Hepatocyte (in vitro differentiated cells): ENCODE data around the gene PTPDC1. TPM values are rescaled to one million over a fixed set of nuclear protein-coding genes. Genes with fewer than 3 reads are reported as not detected.

ENCODE experiments used
- DNase-seq: peaks from one replicate; pipeline ENCODE4 v3.0.0-alpha.2; 2016; ENCODE audit warnings: low spot score
- H2AFZ ChIP-seq: fragments of 200-600 bp; sonication (generic); 2 replicates; pipeline ENCODE4 v1.6.0; 2016; ENCODE audit warnings: antibody characterized with exemption, mild to moderate bottlenecking
- H3K27ac ChIP-seq: fragments of 200-600 bp; sonication (generic); 2 replicates; pipeline ENCODE4 v1.5.1; 2016; ENCODE audit warnings: mild to moderate bottlenecking
- H3K27me3 ChIP-seq: fragments of 200-600 bp; sonication (generic); 2 replicates; pipeline ENCODE4 v1.6.1; 2016
- H3K36me3 ChIP-seq: fragments of 200-600 bp; sonication (generic); replicated peaks from 2 replicates; pipeline ENCODE4 v1.5.1; 2016; ENCODE audit warnings: low read depth; ENCODE audit not compliant: insufficient read depth
- H3K4me1 ChIP-seq: fragments of 200-600 bp; sonication (generic); 2 replicates; pipeline ENCODE4 v1.5.1; 2016; ENCODE audit warnings: mild to moderate bottlenecking, moderate library complexity; ENCODE audit not compliant: insufficient read depth
- H3K4me2 ChIP-seq: fragments of 200-600 bp; sonication (generic); 2 replicates; pipeline ENCODE4 v1.6.0; 2016
- H3K4me3 ChIP-seq: fragments of 200-600 bp; sonication (generic); 2 replicates; pipeline ENCODE4 v1.5.1; 2016; ENCODE audit warnings: mild to moderate bottlenecking
- H3K79me2 ChIP-seq: fragments of 200-600 bp; sonication (generic); 2 replicates; pipeline ENCODE4 v1.6.0; 2017; ENCODE audit warnings: mild to moderate bottlenecking
- H3K9me2 ChIP-seq: fragments of 200-600 bp; sonication (generic); replicated peaks from 2 replicates; pipeline ENCODE4 v1.6.0; 2017; ENCODE audit warnings: mild to moderate bottlenecking; ENCODE audit not compliant: insufficient read depth
- H3K9me3 ChIP-seq: fragments of 200-600 bp; sonication (generic); 2 replicates; pipeline ENCODE4 v1.5.1; 2016; ENCODE audit warnings: low read depth, mild to moderate bottlenecking
- H4K20me1 ChIP-seq: fragments of 200-600 bp; sonication (generic); 2 replicates; pipeline ENCODE4 v1.6.0; 2016; ENCODE audit warnings: mild to moderate bottlenecking; ENCODE audit not compliant: insufficient read depth, poor library complexity, severe bottlenecking
- EZH2 ChIP-seq: fragments of 200-600 bp; sonication (generic); IDR thresholded peaks from 2 replicates; pipeline ENCODE4 v1.6.1; 2016; ENCODE audit warnings: antibody characterized with exemption, mild to moderate bottlenecking, borderline replicate concordance
- EZH2phosphoT487 ChIP-seq: fragments of 200-600 bp; sonication (generic); IDR thresholded peaks from one replicate; pipeline ENCODE4 v1.6.1; 2018; ENCODE audit warnings: antibody characterized with exemption, mild to moderate bottlenecking, low read depth, moderate library complexity; ENCODE audit not compliant: unreplicated experiment, severe bottlenecking
- WGBS: methylation state at CpG from one replicate; pipeline ENCODE4 v1.1.6; 2016; ENCODE audit warnings: low lambda C conversion rate; ENCODE audit errors: missing lambda C conversion rate; 5-methylcytosine and 5-hydroxymethylcytosine counted together
- polyA plus RNA-seq: library from polyadenylated mRNA; unstranded; fragments of >200 nt; fragmentation: Nextera tagmentation; extraction: Ambion mirVana; gene quantifications from 2 replicates; pipeline ENCODE4 v1.2.1, GENCODE V29; 2016
- total RNA-seq: library from RNA; depleted of rRNA; stranded (reverse); fragments of >200 nt; gene quantifications from 2 replicates; pipeline ENCODE4 v1.2.3, GENCODE V29; 2014
- TF ChIP-seq, protein P1 (sequence below): fragments of 200-600 bp; sonication (generic); IDR thresholded peaks from 2 replicates; pipeline ENCODE4 v1.5.1; 2016; ENCODE audit warnings: antibody characterized with exemption, mild to moderate bottlenecking; ENCODE audit not compliant: poor library complexity

The PTPDC1 gene
- total and polyA plus RNA-seq, 2 experiments from 2014 or later = 2.4 to 7.5 TPM

DNA sequence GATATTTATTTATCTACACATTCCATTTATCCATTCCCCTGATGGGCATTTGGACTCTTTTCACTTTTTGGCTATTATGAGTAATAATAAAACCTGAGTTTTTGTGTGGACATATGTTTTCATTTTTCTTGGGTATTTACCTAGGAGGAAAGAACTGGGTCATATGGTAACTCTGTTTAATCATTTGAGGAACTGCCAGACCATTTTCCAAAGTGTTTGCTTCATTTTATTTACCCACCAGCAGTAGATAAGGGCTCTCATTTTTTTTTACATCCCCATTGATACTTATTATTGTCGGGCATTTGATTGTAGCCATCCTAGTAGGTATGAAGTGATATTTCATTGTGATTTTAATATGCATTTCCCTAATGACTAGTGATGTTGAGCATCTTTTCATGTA lies 7.7 kb upstream of the PTPDC1 start:
- Histone ChIP-seq H3K4me3 (no peak overlapping the region), H3K4me1 (no peaks in the 10 kb centered on the region), H3K4me2 (no peak overlapping the region), H3K9me2 (no peaks in the 10 kb centered on the region), H4K20me1 (no peaks in the 10 kb centered on the region), H3K36me3 (no peaks in the 10 kb centered on the region), H3K27ac (no peak overlapping the region), H3K9me3 (no peaks in the 10 kb centered on the region), H3K27me3 (no peaks in the 10 kb centered on the region), H2AFZ (no peak overlapping the region), H3K79me2 (no peaks in the 10 kb centered on the region)
- TF ChIP-seq EZH2phosphoT487 (no peak), EZH2 (no peak)
- TF ChIP-seq, protein P1, sequence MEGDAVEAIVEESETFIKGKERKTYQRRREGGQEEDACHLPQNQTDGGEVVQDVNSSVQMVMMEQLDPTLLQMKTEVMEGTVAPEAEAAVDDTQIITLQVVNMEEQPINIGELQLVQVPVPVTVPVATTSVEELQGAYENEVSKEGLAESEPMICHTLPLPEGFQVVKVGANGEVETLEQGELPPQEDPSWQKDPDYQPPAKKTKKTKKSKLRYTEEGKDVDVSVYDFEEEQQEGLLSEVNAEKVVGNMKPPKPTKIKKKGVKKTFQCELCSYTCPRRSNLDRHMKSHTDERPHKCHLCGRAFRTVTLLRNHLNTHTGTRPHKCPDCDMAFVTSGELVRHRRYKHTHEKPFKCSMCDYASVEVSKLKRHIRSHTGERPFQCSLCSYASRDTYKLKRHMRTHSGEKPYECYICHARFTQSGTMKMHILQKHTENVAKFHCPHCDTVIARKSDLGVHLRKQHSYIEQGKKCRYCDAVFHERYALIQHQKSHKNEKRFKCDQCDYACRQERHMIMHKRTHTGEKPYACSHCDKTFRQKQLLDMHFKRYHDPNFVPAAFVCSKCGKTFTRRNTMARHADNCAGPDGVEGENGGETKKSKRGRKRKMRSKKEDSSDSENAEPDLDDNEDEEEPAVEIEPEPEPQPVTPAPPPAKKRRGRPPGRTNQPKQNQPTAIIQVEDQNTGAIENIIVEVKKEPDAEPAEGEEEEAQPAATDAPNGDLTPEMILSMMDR = no peak
- 53% methylated on average over 1 of the region's 1 CpG for whole genome bisulfite sequencing
- DNase-seq = no peak

- no peaks in the 10 kb centered on the region for H3K9me3 ChIP-seq
- WGBS = 89% methylated on average over 2 of the region's 2 CpGs
- no peak overlapping the region for H3K27ac ChIP-seq
- H4K20me1 ChIP-seq = no peaks in the 10 kb centered on the region
- H3K4me3 ChIP-seq = no peak overlapping the region
- H2AFZ ChIP-seq = no peak overlapping the region
- no peaks in the 10 kb centered on the region for H3K9me2 ChIP-seq
- no peak overlapping the region for H3K4me2 ChIP-seq
- H3K79me2 ChIP-seq = no peaks in the 10 kb centered on the region
- no peak for DNase-seq
- H3K36me3 ChIP-seq = no peaks in the 10 kb centered on the region
- H3K27me3 ChIP-seq = no peaks in the 10 kb centered on the region
- TF ChIP-seq EZH2 (no peak), EZH2phosphoT487 (no peak)
- TF ChIP-seq, protein P1 = no peak
- no peaks in the 10 kb centered on the region for H3K4me1 ChIP-seq
These were observed 6.2 kb upstream of the PTPDC1 start for GRCh38 chr9:94078086-94078485.

DNA sequence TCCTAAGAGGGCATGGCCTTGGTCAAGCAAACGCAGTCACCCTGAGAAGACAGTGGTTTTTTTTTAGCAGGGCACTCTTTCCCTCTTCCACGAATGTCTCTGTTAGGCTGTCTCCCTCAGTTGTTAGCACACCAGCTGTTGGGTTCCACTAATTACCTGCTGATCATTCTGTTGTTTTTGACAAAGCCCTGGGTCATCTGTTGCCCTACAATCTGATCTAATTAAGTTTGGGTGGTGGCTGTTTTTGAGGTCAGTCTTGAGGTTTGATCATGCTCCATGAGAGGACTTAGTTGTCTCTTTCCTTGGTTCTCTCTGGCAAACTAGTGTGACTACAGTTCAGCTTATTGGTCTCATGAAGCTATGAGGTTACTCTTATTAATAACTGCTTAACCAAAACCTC lies 5.0 kb upstream of the PTPDC1 start:
- no peak for DNase-seq
- no peak overlapping the region for H3K4me2 ChIP-seq
- no peak overlapping the region for H3K27ac ChIP-seq
- H2AFZ ChIP-seq = no peak overlapping the region
- no peak for TF ChIP-seq EZH2
- TF ChIP-seq, protein P1 = no peak
- no peak for TF ChIP-seq EZH2phosphoT487
- no peaks in the 10 kb centered on the region for H3K36me3 ChIP-seq
- H3K4me1 ChIP-seq = no peaks in the 10 kb centered on the region
- no peaks in the 10 kb centered on the region for H3K9me3 ChIP-seq
- H4K20me1 ChIP-seq = no peaks in the 10 kb centered on the region
- no peaks in the 10 kb centered on the region for H3K27me3 ChIP-seq
- no peak overlapping the region for H3K4me3 ChIP-seq
- WGBS = 91% methylated on average over 2 of the region's 2 CpGs
- H3K9me2 ChIP-seq = no peaks in the 10 kb centered on the region
- no peaks in the 10 kb centered on the region for H3K79me2 ChIP-seq

GRCh38 chr9:94080249-94080648 lies 4.0 kb upstream of the PTPDC1 start:
- Histone ChIP-seq H3K79me2 (no peaks in the 10 kb centered on the region), H3K27me3 (no peaks in the 10 kb centered on the region), H3K4me3 (no peak overlapping the region), H3K36me3 (no peaks in the 10 kb centered on the region), H3K27ac (no peak overlapping the region), H3K4me2 (no peak overlapping the region), H2AFZ (no peak overlapping the region), H3K9me2 (no peaks in the 10 kb centered on the region), H4K20me1 (no peaks in the 10 kb centered on the region), H3K4me1 (no peaks in the 10 kb centered on the region), H3K9me3 (no peaks in the 10 kb centered on the region)
- no peak for DNase-seq
- 98% methylated on average over 2 of the region's 2 CpGs for whole genome bisulfite sequencing
- TF ChIP-seq EZH2phosphoT487 = no peak
